ENCODE data around the gene TAF11L13.
"Not testable (repeated sequence)": the region's sequence is repeated elsewhere in the genome, so short reads cannot be mapped to it uniquely, and the experiment has no call there.

TAF11L13 gene

DNA sequence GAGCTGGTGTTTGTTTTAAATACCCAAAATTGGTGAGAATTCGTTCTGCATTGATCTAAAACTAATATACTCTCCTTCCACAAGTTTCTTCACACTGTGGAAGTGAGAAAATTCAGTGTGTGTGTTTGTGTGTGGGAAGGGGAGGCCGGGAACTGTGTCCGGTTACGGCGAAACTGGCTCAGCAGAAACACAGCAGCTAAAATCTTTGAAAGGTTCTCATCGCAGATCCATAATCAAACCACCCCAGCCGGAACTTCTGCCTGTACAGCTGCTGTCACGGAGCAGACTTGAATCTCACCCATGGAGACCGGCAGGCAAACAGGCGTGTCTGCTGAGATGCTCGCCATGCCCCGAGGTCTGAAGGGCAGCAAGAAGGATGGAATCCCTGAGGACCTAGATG, at the start of gene TAF11L13:
TSS of gene TAF11L13 (plus strand) at position 301 of the 400 bp plus-strand sequence.
- not testable (repeated sequence) for DNase-seq

DNA sequence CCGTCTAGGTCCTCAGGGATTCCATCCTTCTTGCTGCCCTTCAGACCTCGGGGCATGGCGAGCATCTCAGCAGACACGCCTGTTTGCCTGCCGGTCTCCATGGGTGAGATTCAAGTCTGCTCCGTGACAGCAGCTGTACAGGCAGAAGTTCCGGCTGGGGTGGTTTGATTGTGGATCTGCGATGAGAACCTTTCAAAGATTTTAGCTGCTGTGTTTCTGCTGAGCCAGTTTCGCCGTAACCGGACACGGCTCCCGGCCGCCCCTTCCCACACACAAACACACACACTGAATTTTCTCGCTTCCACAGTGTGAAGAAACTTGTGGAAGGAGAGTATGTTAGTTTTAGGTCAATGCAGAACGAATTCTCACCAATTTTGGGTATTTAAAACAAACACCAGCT, 46.2 kb upstream of the TAF11L13 start, which contains the start of gene TAF11L7:
TSS of gene TAF11L7 (minus strand) at position 101 of the 400 bp plus-strand sequence.
- DNase-seq = not testable (repeated sequence)

DNA sequence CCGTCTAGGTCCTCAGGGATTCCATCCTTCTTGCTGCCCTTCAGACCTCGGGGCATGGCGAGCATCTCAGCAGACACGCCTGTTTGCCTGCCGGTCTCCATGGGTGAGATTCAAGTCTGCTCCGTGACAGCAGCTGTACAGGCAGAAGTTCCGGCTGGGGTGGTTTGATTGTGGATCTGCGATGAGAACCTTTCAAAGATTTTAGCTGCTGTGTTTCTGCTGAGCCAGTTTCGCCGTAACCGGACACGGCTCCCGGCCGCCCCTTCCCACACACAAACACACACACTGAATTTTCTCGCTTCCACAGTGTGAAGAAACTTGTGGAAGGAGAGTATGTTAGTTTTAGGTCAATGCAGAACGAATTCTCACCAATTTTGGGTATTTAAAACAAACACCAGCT, 41.0 kb upstream of the TAF11L13 start, which contains the start of gene TAF11L8:
TSS of gene TAF11L8 (minus strand) at position 101 of the 400 bp plus-strand sequence.
- not testable (repeated sequence) for DNase-seq

DNA sequence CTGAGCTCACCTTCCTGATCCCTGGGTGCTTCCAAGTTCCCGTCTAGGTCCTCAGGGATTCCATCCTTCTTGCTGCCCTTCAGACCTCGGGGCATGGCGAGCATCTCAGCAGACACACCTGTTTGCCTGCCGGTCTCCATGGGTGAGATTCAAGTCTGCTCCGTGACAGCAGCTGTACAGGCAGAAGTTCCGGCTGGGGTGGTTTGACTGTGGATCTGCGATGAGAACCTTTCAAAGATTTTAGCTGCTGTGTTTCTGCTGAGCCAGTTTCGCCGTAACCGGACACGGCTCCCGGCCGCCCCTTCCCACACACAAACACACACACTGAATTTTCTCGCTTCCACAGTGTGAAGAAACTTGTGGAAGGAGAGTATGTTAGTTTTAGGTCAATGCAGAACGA, 37.6 kb upstream of the TAF11L13 start, which contains the start of gene TAF11L9:
TSS of gene TAF11L9 (minus strand) at position 140 of the 400 bp plus-strand sequence.
- DNase-seq = not testable (repeated sequence)

DNA sequence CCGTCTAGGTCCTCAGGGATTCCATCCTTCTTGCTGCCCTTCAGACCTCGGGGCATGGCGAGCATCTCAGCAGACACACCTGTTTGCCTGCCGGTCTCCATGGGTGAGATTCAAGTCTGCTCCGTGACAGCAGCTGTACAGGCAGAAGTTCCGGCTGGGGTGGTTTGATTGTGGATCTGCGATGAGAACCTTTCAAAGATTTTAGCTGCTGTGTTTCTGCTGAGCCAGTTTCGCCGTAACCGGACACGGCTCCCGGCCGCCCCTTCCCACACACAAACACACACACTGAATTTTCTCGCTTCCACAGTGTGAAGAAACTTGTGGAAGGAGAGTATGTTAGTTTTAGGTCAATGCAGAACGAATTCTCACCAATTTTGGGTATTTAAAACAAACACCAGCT, 34.2 kb upstream of the TAF11L13 start, which contains the start of gene TAF11L10:
TSS of gene TAF11L10 (minus strand) at position 101 of the 400 bp plus-strand sequence.
- DNase-seq = not testable (repeated sequence)

DNA sequence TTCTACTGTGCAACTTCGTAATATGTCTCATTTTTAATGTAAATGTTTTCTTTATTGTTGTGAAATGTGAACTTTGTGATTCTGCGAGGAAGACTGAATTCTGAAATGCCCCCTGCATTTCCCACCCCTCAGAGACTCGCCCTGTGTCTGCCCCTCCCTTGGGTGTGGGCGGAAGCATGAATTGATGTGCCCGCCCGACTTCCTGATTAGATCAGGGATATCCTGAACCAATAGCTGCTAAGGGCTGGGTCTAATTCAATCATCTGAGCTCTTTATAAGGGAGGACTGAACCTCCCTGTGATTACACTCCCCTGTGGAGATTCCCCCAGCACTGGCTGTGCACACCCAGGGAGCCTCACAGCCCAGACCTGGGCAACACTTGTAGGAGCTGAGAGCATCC, 28.0 kb upstream of the TAF11L13 start, which contains the start of gene TAF11L11:
TSS of gene TAF11L11 (plus strand) at position 304 of the 400 bp plus-strand sequence.
- DNase-seq = not testable (repeated sequence)

DNA sequence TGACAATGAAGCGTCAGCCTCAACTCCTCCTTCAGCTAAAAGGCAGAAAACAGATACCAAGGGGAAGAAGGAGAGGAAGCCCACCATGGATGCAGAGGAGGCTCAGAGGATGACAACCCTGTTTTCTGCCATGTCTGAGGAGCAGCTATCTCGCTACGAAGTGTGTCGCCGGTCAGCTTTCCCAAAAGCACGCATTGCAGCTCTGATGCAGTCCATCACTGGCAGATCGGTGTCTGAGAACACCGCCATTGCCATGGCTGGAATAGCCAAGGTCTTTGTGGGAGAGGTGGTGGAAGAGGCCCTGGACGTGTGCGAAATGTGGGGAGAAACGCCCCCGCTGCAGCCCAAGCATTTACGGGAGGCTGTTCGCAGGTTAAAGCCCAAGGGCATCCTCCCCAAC, 26.9 kb upstream of the TAF11L13 start:
- no peak for DNase-seq

DNA sequence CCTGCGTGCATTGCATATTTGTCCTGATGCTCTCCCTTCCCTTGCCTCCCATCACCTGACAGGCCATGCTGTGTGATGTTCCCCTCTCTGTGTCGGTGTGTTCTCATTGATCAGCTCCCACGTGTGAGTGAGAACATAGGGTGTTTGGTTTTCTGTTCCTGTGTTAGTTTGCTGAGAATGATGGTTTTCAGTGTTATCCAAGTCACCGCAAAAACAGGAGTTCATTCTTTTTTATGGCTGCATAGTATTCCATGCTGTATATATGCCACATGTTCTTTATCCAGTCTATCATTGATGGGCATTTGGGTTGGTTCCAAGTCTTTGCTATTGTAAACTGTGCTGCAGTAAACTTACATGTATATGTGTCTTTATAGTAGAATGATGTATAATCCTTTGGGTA, 24.4 kb upstream of the TAF11L13 start:
- not testable (repeated sequence) for DNase-seq

DNA sequence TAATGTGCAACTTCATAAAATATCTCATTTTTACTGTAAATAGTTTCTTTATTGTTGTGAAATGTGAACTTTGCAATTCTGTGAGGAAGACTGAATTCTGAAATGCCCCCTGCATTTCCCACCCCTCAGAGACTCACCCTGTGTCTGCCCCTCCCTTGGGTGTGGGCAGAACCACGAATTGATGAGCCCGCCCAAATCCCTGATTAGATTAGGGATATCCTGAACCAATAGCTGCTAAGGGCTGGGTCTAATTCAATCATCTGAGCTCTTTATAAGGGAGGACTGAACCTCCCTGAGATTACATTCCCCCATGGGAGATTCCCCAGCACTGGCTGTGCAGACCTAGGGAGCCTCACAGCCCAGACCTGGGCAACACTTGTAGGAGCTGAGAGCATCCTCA, 21.8 kb upstream of the TAF11L13 start, which contains the start of gene TAF11L12:
TSS of gene TAF11L12 (plus strand) at position 301 of the 400 bp plus-strand sequence.
- DNase-seq = not testable (repeated sequence)

DNA sequence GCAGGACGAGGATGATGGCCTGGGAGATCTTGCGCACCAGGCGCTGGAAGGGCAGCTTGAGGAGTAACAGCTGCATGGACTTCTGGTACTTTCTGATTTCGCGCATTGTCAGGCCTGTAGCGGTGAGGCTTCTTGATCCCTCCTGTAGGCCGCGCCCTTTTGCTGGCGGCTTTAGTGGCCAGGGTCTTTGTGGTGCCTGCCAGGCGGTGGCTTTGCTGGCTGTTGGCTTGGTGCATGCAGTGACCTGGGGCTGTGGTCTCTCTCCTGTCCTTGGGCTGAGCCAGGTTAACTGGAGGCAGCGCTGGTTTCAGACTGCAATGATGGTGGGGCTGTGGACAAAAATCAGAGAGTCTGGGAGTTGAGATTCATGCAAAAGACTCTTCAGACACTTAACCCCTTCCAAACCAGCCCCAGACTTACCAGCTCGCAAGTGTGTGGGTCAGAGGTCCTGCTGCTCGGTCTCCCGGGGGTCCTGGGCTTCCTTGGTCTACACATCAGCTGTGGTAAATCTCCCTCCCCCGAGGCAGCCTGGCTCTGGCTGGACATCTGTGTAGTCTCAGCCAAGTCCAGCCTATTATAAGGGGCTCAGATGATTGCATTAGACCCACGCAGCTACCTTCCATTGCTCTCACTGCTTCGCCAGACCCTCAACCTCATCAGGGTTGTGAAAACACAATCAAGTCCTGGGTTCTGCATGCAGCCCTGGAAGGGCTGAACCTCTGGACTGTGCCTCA, 16.8 kb upstream of the TAF11L13 start:
- DNase-seq = no peak

DNA sequence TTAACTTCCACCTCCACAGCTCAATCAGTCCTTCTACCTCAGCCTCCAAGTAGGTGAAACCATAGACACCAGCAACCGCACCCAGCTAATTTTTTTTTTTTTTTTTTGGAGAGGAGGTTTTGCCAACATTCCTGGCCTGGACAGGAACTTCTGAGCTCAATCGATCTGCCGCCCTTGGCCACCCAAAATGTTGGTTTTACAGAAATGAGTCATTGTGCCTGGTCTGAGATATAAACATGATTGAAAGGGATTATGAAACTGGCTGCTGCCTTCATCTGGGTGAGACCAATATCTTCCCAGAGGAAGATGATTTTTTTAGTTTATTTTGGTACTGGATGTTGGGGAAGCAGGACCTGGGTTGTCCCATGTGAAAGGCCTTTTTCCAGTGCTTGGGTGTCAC, 12.5 kb upstream of the TAF11L13 start:
- no peak for DNase-seq

DNA sequence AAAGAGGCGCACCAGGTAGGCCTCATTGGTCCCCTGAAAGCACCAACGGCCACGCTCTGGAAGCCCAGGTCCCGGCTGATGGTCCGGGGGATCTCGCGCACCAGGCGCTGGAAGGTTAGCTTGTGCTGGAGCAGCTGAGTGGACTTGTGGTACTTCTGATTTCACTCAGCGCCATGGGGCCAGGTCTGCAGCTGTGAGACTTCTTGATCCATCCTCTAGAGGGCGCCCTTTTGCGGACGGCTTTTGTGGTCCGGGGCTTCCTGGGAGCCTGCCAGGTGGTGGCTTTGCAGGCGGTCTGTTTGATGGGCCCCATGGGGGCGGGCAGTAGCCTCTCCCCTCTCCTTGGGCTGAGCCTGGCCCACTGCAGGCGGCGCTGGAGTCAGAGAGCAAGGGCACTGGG, 11.3 kb upstream of the TAF11L13 start:
- no peak for DNase-seq

DNA sequence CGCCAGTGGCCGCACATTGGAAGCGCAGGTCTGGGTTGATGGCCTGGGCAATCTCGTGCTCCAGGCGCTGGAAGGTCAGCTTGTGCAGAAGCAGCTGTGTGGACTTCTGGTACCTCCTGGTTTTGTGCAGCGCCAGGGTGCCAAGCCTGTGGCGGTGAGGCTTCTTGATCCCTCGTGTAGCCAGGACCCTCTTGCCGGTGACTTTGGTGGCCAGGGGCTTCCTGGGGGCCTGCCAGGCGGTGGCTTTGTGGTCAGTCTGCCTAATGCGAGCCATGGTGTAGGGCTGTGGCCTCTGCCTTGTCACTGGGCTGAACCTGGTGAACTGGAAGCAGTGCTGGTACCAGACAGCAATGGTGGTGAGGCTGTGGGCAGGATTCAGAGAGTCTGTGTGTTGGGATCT, 6.2 kb upstream of the TAF11L13 start:
- DNase-seq = no peak

DNA sequence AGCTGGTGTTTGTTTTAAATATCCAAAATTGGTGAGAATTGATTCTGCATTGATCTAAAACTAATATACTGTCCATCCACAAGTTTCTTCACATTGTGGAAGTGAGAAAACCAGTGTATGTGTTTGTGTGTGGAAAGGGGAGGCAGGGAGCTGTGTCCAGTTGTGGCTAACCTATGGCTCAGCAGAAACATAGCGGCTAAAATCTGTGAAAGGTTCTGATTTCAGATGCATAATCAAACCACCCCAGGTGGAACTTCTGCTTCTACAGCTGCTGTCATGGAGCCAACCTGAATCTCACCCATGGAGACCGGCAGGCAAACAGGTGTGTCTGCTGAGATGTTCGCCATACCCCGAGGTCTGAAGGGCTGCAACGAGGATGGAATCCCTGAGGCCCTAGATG, 2.3 kb downstream of the TAF11L13 start, which contains the start of gene TAF11L14:
TSS of gene TAF11L14 (plus strand) at position 301 of the 400 bp plus-strand sequence.
- DNase-seq = no peak

DNA sequence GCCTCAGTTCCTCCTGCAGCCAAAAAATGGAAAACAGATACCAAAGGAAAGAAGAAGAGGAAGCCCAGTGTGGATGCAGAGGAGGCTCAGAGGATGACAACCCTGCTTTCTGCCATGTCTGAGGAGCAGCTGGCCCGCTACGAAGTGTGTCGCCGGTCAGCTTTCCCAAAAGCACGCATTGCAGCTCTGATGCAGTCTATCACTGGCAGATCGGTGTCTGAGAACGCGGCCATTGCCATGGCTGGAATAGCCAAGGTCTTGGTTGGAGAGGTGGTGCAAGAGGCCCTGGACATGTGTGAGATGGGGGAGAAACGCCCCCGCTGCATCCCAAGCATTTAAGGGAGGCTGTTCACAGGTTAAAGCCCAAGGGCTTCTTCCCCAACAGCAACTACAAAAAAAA, 17.3 kb downstream of the TAF11L13 start:
- DNase-seq = not testable (repeated sequence)

DNA sequence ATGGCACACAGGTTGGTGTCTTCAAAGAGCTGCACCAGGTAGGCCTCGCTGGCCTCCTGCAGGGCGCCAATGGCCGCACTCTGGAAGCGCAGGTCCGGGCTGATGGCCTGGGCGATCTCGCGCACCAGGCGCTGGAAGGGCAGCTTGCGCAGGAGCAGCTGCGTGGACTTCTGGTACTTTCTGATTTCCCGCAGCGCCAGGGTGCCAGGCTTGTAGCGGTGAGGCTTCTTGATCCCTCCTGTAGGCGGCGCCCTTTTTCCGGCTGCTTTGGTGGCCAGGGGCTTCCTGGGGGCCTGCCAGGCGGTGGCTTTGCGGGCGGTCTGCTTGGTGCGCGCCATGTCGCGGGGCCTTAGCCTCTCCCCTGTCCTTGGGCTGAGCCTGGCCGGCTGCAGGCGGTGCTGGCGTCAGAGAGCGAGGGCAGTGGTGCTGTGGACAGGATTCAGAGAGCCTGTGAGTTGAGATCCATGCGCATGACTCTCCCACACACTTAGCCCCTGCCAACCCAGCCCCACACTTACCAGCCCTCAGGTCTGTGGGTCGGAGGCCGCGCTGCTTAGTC, 23.4 kb downstream of the TAF11L13 start:
- not testable (repeated sequence) for DNase-seq

DNA sequence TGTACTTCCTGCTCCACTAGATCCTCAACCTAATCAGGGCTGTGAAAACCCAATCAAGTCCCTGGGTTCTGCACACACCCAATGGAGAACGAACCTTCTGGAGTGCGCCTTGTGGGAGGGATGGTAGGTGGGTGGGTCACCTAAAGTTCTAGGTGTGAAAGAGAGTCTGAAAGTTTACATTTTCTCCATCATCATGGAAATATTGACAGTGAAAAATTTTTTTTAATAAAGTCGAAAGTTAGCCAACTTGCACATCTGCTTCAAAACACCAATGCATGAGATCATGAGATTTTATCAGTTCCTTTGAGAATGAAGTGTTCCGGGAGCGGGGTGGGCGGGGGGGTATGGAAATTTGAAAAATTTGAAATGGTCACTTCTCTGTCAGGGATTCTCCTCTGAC, 24.0 kb downstream of the TAF11L13 start:
- no peak for DNase-seq

DNA sequence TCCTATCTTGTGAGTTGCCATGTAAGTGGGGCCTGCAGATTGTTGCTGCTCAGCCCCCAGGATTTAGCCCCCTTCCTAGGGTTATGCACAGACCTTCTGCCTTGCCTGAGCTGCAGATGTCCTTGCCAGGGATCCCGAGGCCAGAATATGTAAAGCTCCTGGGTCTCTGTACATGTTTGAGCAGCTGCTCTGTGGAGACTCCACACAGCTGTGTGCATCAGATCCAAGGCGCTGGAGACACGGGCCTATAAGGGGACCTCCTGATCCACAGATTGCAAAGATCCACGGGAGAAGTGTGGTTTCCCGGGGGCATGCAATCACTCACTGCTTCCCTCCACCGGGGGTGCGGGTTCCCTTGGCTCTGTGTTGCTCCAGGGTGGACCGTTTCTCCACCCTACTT, 31.3 kb downstream of the TAF11L13 start:
- DNase-seq = no peak

DNA sequence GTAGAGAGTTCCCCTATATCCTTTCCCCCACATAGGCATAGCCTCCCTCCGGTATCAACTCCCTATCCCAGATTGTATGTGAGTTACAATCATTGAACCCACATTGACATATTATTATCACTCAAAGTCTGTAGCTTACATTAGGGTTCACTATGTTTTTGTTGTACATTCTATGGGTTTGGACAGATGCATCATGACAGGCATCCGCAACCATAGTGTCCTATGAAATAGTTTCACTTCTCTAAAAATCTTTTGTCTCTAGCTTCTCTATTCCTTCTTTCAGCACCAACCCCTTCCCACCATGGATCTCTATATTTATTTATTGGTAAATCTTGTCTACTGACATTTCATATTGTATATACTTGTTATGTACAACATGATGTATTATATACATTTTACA, 33.9 kb downstream of the TAF11L13 start:
- no peak for DNase-seq

DNA sequence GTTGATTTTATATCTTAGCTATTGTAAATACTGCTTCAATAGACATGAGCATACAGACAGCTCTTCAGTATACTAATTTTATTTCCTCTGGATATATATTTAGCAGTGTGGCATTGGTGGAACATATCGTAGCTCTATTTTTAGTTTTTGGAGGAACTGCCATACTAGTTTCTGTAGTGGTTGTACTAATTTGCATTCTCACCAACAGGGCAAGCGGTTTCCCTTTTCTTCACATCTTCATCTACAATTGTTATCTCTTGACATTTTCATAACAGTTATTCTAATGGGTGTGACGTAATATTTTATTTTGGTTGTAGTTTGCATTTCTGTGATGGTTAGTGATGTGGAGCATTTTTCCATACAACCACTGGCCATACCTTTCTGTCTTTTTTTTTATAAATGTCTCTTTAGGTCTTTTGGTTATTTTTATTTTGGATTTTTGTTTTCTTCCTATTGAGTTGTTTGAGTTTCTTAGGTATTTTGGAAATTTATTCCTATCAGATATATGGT, 34.9 kb downstream of the TAF11L13 start:
- DNase-seq = no peak

DNA sequence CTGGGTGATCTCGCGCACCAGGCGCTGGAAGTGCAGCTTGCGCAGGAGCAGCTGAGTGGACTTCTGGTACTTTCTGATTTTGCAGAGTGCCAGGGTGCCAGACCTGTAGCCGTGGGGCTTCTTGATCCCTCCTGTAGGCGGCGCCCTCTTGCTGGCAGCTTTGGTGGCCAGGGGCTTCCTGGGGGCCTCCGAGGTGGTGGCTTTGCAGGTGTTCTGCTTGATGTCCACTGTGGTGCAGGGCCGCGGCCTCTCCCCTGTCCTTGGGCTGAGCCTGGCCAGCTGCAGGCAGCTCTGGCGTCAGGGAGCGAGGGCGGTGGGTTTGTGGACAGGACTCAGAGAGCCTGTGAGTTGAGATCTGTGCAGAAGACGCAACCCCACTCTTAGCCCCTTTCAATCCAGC, 38.5 kb downstream of the TAF11L13 start:
- DNase-seq = no peak

DNA sequence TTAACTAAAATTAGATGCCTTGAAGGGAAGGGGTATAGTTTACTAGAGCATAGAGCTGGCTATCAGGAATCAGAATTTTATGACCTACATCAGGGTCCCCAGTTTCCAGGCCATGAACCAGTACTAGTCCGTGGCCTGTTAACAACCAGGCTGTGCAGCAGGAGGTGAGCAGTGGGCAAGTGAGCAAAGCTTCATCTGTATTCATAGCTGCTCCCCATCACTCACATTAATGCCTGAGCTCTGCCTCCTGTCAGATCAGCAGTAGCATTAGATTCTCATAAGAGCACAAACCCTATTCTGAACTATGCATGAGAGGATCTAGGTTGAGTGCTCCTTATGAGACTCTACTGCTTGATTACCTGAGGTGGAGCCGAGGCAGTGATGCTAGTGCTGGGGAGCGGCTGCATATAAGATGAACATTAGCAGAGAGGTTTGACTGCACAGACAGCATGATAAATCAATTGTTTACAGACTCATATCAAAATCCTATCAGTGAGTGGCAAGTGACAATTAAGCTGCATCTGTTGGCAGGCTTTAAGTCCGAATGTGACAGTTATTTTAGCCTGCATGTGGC, 47.0 kb downstream of the TAF11L13 start:
- no peak for DNase-seq

DNA sequence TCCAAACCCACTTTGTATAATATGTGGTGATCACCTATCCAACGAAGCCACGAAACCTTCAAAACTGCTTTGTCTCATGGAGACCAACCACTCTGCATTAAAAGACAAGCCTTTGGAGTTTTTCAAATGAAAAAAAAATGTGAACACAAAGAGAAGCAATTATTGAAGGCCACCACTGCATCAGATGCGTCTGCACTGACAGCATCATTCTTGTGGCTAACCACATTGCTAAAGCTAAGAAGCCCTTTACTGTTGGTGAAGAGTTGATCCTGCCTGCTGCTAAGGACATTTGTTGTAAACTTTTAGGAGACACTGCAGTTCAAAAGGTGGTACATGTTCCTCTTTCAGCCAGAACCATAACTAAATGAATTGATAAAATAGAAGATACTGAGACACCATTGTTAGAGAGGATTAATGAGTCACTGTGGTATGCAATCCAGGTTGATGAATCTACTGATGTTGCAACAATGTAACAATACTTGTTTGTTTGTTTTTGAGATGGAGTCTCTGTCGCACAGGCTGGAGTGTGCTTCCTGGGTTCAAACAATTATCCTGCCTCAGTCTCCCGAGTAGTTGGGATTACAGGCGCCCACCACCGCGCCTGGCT, 47.8 kb downstream of the TAF11L13 start:
- DNase-seq = no peak

Measured in DMS79 treated with DMSO at 0.1 percent for 48 hours (cell line).